Ureter (tissue), 1 donor: Measurements from ENCODE around the gene RGL3. TPM values are rescaled to one million over a fixed set of nuclear protein-coding genes. Genes with fewer than 3 reads are reported as not detected.
"Not testable (repeated sequence)": the region's sequence is repeated elsewhere in the genome, so short reads cannot be mapped to it uniquely, and the experiment has no call there.

ENCODE experiments used
- DNase-seq: peaks from one replicate; pipeline ENCODE4 v3.0.0-alpha.2; 2020; ENCODE audit warnings: low spot score
- total RNA-seq: library from RNA; stranded (reverse); gene quantifications from one replicate; pipeline ENCODE4 v1.2.4, GENCODE V29; 2023
- donor health status: DM: yes; HTN: yes; CAD: no.

Gene RGL3
- total RNA-seq, 1 donor from 2014 or later, result 44.2 TPM

DNA sequence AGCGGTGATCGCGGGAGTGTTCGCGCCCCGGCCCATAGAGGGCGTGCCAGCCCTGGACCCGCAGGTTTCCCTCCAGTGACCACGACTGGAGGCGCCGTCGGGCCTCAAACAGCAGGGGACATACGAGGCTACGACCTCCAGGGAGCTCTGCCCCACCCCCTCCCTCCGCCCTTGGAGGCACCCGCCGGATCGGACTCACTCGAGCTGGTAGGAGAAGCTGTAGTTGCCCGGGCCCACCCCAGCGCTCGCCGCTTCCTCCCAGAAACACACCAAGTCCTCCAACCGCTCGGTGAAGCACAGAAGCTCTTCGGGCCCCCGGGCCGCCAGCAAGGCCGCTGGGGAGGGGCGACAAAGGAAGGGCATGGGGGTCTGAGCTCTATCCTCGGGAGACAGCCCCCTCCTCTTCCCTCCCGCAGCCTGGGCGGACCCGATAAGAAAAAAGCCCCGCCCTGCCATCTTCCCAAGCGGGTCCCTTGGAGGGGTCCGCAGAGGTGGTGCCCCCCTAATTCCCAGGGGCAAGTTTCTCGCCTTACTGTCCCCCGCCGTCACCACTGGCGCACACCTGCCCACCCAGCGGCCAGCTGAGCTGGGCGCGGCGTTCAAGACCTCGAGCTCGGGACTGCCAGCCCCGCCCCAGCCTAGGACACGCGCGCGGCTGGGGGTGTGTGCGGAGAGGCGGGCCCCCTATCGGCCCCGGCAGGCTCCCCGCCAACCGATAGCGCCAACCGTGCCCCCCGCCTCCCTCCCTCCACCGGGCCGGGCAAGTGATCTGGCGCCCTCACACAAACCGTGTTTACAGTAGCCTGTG, 36.0 kb downstream of the RGL3 start:
- no peak for DNase-seq

DNA sequence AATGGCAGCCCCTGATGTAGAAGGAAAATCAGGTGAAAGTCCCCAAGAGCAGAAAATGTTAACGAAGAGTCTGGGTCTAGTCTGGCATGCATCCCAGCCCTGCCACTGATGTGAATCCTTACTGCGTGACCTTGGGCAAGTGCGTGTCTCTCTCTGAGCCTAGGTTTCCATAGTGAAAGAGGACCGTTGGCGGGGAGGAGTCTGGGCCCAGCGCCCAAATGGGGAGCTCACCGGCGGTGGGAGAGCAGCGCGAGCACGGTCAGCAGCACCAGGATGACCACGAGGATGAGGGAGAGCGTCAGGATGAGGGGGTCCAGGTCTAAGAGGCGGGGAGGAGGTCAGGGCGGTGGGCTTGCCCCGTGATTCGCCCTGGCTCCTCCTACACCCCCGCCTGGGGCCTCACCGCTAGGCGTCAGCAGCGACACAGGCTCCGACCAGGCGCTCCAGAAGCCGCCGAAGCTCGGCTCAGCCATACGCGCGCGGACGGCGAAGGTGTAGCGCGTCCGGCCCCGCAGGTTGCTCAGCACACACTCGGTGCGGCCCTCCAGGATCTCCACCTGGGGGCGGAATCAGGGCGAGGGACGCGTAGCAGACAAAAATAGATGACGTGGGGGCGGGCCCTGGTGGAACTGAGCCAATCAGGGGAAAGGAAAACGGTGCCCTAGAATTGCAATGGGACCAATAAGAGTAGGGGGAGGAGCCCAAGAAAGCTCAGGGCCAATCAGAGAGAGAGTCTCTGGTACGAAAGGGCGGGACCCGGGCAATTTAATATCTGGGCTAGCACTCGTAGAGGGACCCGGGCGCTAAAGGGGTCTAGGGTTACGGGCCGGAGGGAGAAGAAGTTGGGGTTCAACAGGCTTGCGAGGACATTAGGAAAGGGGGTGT, 38.2 kb downstream of the RGL3 start:
- peak; percentile 97 for DNase-seq

DNA sequence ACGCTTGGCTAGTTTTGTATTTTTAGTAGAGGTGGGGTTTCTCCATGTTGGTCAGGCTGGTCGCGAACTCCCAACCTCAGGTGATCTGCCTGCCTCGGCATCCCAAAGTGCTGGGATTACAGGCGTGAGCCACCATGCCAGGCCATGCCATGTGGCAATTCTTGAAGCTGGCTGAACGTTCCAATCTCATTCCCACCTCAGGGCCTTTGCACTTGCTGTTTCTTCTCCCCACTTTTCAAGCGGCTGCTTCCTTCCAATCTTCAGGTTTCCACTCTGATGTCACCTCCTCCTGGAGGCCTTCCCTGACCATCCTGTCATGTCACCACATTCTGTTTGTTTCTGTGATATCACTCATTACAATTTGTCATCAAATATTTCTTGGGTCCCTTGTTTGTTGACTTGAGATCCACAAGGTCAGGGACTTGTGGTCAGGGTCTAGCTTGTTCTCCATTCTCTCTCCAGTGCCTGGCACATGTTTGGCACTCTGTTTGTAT, 39.2 kb downstream of the RGL3 start:
- no peak for DNase-seq

DNA sequence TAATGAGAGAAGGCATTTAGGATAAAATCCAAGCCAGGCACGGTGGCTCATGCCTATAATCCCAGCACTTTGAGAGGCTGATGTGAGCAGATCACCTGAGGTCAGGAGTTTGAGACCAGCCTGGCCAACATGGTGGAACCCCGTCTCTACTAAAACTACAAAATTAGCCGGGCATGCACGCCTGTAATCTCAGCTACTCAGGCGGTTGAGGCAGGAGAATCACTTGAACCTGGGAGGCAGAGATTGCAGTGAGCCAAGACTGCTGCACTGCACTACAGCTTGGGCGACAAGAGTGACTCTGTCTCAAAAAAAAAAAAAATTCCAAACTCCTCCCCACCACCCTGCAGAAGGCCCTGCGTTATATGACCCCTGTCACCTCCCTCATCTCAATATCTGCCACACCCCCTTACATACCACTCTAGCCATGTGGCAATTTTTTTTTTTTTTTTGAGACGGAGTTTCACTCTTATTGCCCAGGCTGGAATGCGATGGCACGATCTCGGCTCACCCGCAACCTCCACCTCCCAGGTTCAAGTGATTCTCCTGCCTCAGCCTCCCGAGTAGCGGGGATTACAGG, 39.8 kb downstream of the RGL3 start:
- not testable (repeated sequence) for DNase-seq

DNA sequence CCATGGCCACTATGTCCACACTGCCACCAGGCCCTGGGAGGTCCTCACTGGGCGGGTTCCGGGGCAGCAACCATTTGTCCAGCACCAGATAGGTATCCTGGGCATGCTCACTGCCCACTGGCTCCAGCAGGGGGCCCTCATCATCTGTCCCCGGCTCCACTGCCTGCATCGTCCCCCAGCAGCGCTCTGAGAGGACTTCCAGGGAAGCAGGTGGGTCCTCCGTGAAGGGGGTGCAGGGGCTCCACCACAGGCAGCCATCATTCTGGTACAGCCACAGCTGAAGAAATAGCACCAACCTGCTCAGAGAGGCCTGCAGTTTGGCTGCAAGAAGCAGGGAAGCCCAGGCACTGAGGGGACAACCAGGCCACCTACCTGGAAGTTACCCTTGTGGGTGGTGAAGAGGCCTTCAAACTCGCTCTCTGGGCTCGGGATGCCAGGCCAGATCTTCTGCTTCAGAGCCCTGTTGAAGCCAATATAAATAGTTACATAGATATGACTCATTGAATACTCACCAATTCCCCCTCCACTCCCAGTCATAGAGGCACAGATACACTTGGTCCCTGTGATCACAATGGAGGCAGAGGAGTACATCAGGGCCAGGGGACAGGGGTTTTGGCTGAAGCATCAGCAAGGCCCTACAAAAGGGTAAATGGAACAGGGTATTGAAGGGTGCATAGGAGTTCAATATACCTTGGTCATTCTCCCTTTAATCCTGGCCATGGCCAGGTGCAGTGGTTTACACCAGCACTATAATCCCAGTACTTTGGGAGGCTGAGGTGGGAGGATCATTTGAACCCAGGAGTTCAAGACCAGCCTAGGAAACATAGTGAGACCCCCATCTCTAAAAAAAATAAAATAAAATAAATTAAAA, 40.6 kb downstream of the RGL3 start:
- DNase-seq, result no peak

DNA sequence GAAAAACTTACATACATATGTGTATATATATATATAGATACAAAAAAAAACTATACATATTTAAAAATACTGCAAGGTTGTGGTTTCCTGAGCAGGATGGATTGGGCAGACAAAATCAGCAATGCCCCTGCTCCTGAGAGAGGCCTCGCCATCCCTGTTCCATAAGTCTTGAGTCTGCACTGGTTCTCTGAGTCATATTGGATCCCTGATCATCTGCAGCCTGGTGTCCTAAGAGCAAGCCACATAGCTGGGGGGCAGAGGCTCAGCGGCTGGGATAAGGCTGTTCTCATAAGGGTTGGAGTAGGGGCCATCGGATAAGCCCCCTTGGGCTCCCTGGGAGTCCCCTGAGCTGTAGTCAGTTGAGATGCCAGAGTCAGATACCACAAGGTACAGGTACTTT, 41.4 kb downstream of the RGL3 start:
- DNase-seq, result no peak

DNA sequence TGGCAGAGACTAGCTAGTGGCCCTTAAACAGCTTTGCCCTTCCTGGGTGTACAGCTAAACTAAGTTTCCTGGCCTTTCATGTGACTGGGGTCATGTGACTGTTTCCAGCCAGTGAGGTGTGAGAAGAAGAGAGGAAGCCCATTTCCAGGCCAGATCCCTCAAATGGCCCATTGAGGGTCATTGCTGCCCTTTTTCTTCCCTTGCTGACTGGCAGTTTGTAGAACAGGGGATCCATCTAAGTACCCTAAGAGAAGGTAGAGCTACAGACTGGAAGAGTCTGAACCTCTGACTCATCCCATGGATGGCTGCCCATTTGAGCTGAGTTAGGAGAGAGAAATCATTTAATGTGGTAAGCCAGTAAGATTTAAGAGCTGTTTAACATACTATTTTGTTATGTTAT, 41.9 kb downstream of the RGL3 start:
- no peak for DNase-seq

DNA sequence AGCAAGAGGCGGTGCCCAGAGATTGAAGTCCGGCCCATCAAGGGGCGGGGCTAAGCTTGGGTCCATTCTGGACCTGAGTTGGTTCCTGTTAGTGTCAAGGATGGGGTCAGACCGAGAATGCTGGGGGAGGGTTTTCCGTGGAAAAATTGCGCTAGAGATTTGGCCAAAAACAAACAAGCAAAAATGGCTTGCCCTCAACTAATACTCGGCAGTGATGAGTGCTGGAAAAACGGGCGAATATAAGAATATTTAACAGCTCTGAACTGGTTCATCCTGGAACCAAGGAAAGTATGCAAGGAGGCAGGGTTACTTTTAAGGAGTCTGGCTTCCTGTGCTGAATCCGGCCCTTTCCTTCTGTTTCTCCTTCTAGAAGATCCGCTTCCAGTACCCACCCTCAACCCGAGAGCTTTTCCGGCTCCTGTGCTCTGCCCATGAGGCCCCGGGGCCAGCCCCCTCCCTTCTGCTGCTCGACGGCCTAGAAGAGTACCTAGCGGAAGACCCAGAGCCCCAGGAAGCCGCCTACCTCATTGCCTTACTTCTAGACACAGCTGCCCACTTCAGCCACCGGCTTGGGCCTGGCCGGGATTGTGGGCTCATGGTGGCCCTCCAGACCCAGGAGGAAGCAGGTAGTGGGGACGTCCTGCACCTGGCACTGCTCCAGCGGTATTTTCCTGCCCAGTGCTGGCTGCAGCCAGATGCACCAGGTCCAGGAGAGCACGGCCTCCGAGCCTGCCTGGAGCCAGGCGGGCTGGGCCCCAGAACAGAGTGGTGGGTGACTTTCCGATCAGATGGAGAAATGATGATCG, 43.8 kb downstream of the RGL3 start:
- DNase-seq, result peak; percentile 75

DNA sequence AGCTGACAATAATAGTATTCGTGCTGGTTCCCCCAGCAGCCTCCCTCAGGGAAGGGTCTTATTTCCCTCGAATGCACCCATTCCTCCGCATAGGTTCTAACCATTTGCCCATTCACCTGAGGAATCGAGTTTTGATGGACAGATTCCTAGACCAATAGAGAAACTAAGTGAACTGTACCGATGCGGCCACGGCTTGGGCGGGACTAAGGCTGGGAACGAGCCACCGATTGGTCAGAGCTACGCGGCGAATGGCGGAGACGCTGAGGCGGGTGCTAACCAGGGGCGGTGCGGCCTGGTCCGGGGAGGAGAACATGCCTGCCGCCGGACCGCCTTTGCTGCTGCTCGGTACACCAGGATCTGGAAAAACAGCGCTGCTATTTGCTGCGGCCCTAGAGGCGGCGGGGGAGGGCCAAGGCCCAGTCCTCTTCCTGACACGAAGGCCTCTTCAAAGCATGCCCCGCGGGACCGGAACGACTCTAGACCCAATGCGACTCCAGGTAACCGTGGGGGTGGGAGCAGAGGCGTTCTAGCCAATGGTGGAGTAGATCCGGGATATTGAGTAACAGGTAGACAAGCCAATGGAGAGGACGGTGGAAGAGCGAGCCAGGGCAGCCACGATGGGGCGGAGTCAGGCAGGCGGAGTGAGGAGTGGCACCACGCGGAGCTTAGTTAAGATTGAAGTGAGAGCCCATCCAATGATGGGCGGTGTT, 44.5 kb downstream of the RGL3 start, which contains the start of gene SWSAP1:
Gene SWSAP1, plus strand, starts transcription at position 234 of the 710 bp plus-strand sequence. Its CDS starts 15 bp downstream, at position 249.
- DNase-seq, result peak; percentile 99

DNA sequence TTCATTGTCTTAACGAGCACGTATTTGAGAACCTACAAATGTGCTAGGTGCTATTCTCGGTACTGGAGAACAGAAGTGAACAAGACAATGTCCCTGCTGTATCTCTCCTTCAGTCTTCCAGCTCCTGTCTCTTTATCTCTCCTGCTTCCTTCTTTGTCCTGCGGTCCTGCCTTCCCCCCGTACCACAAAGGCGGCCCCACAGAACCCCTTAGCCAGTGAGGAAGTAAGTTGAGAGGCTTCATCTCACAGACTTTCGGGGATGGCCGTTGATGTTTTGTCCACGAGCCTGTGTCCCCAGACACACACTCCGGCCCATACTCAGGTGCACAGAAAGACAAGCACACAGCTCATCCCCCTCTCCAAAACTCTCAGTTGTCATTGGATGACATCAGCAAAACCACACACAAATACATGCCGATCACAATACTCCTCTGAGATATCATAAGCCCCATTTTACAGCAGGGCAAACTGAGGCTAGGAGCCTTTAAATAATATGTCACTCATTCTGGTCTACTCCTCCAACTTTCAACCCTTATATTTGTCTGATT, 45.2 kb downstream of the RGL3 start:
- no peak for DNase-seq

DNA sequence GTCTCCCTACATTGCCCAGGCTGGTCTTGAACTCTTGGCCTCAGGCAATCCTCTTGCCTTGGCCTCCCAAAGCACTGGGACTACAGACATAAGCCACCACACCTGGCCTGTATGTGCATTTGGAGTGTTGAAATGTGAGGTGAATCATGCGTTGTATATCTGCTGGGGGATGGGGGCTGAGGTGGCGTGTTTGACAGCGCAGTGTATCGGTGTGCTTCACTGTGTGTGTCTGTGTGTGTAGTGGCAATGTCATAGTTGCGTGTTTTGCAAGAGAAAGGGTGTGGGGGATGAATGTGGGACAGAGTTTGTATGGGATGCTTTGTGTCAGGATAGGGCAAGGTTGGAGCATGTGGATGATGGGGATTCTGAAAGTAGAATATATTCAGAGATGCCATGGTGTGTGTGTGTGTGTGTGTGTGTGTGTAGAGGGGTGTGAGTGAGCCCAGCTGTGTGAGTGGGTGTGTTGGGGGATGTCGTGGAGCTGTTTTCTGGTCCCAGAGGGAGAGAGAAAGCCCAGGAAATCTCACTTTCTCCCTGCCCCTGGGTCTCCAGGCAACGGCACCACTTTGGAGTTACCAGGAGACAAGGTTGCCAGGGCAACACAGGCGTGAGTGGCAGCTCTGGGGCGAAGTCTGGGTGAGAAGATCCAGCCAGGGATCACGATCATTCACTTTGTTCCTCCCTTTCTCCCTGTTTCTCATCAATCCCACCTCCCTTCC, 45.8 kb downstream of the RGL3 start:
- no peak for DNase-seq

DNA sequence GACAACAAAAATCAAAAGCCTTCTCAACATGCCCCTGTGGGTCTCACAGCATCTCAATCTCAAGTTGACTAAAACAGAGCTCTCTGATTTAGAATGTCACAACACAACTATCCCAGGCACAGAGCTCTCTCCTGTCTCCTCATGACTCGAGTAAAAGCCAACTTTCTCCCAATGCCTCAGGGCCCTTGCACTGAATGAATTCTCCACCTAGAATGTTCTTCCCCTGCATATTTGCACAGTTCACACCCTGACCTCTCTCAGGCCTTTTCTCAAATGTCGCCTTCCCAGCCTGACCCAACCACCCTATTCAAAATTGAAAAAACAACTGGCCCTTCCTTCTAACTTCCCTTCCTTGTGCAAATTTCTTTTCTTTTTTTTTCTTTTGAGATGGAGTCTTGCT, 48.4 kb downstream of the RGL3 start:
- DNase-seq, result no peak

DNA sequence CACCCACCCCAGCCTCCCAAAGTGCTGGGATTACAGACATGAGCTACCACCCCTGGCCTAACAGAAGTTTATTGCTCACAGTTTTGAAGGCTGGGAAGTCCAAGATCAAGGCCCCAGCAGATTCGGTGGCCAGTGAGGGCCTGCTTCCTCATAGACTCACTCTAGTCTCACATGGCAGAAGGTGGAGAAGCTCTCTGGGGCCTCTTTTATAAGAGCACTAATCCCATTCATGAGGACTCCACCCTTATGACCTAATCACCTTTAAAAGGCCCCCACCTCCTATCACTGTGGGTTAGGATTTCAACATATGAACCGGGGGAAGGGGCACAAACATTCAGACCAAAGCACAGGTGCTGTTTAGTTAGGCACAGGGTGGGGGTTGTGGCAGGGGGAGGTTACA, 51.6 kb downstream of the RGL3 start:
- DNase-seq, result no peak

DNA sequence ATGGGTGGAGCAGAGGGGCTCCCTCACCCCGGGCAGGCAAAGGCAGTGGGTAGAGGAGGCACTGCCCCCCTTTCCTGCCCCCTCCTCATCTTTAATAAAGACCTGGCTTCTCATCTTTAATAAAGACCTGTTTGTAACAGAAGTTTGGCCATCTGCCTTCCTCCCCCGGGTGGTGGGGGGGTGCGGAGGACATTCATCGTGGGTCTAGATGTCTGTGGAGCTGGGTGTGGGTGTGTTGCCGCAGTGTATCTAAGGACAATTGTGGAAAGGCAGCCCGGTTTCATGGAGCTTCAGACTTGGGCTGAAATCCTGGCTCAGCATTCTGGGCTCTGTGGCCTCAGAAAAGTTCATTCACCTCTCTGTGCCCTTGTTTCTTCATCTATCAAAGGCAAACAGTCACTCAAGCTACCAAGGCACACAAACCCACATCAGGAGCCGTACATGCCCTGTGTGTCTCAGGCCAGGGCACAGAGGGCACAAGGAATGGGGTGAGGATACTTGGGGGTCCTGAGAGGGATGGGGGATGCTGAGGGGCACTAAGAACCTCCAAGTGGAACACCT, 53.5 kb downstream of the RGL3 start:
- DNase-seq, result no peak

DNA sequence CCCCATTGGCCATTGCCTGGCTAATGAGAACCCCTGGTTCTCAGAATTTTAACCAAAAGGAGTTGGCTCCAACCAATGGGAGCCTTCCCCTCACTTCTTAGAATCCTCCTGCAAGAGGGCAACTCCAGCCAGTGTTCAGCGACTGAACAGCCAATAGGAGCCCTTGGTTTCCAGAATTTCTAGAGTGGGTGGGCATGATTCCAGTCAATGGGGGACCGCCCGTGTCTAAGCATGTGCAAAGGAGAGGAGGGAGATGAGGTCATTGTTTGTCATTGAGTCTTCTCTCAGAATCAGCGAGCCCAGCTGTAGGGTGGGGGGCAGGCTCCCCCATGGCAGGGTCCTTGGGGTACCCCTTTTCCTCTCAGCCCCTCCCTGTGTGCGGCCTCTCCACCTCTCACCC, 54.2 kb downstream of the RGL3 start:
- DNase-seq, result no peak

DNA sequence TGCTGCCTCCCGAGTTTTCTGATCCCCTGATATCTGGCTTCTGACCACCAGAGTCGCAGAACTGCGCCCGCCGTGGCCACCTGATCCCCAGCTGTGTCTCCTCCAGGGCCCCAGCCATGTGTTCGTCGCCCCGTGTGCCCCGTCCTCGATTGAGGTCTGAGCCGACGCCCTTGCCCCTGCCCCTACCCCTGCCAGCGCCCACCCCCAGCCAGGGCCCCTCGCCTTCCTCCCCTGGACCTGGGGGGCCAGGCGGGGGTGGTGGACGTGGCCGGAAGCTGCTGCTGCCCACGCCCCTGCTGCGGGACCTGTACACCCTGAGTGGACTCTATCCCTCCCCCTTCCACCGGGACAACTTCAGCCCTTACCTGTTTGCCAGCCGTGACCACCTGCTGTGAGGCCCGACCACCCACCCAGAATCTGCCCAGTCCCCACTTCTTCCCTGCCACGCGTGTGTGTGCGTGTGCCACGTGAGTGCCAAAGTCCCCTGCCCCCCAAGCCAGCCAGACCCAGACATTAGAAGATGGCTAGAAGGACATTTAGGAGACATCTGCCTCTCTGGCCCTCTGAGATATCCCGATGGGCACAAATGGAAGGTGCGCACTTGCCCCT, 54.7 kb downstream of the RGL3 start:
- no peak for DNase-seq

DNA sequence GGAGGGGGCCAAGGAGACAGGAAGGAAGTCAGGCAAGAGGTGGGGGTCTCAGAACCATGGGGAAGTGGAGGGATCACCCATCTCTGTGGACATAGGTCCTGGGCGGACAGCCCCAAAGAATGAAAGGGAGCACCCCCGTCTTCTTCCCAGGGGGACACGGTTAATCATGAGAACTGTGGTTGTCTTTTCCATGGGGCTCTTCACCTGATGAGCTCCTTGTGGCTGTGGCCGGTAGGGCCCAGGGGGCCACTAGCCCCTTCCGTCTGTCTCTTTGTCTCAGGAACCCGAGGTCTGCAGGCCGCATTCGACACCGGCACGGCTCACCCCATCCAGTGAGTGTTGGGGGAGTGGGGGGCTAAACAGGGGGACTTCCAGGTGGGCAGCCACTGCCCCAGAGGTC, 55.2 kb downstream of the RGL3 start:
- DNase-seq, result no peak
